GM19467 (cell line): ENCODE data around the gene TMEM39B.
"Not testable (repeated sequence)": the region's sequence is repeated elsewhere in the genome, so short reads cannot be mapped to it uniquely, and the experiment has no call there.

Experiments
- ATAC-seq: cut with Tn5 transposase; IDR thresholded peaks from one replicate; pipeline ENCODE4 v1.9.1; 2021; ENCODE audit warnings: mild to moderate bottlenecking, moderate library complexity; ENCODE audit not compliant: unreplicated experiment

The TMEM39B gene

GRCh38 chr1:32068957-32069588, 3.7 kb upstream of the TMEM39B start:
- no peak for ATAC-seq

GRCh38 chr1:32071758-32072621, 749 bp upstream of the TMEM39B start:
- no peak for ATAC-seq

GRCh38 chr1:32073299-32074229, 825 bp downstream of the TMEM39B start:
- no peak for ATAC-seq

- no peak for ATAC-seq
Observed at GRCh38 chr1:32074841-32075240, 2.1 kb downstream of the TMEM39B start.

GRCh38 chr1:32077451-32077850, 4.7 kb downstream of the TMEM39B start:
- no peak for ATAC-seq

- ATAC-seq = no peak
Observed at GRCh38 chr1:32082022-32082421, 9.3 kb downstream of the TMEM39B start.

- ATAC-seq = not testable (repeated sequence)
Observed at GRCh38 chr1:32086381-32086780, 13.6 kb downstream of the TMEM39B start.

GRCh38 chr1:32091176-32091575, 18.4 kb downstream of the TMEM39B start:
- no peak for ATAC-seq

GRCh38 chr1:32091591-32091990, 18.9 kb downstream of the TMEM39B start:
- no peak for ATAC-seq

GRCh38 chr1:32094746-32095521, 22.2 kb downstream of the TMEM39B start:
- ATAC-seq = no peak

- ATAC-seq = no peak
Observed at GRCh38 chr1:32099426-32099825, 26.7 kb downstream of the TMEM39B start.

GRCh38 chr1:32100359-32100758, 27.6 kb downstream of the TMEM39B start:
- no peak for ATAC-seq

GRCh38 chr1:32100807-32101708, 28.3 kb downstream of the TMEM39B start:
- ATAC-seq = no peak

GRCh38 chr1:32104127-32104526, 31.4 kb downstream of the TMEM39B start:
- ATAC-seq = no peak

- no peak for ATAC-seq
Observed at GRCh38 chr1:32105338-32105737, 32.6 kb downstream of the TMEM39B start.

- no peak for ATAC-seq
Observed at GRCh38 chr1:32106663-32107275, 34.0 kb downstream of the TMEM39B start.

- peak; percentile 53 for ATAC-seq
Observed at GRCh38 chr1:32107742-32108661, 35.3 kb downstream of the TMEM39B start, which contains the start of gene KPNA6. Gene KPNA6, plus strand, starts transcription at chr1:32108056. Its CDS starts 75 bp downstream, at chr1:32108131.
